AG04450 (cell line): ENCODE measurements around the gene THBS2. TPM values are rescaled to one million over a fixed set of nuclear protein-coding genes. Genes with fewer than 3 reads are reported as not detected.

Experiments
- CTCF ChIA-PET: fragments of 300-600, 350-600 bp; formaldehyde crosslinking; extraction: SDS; loops from one replicate; lab custom pipeline; 2022; ENCODE audit warnings: antibody characterized with exemption, inconsistent platforms; lab: Charles Lee
- POLR2A ChIA-PET: fragments of 350-600 bp; formaldehyde crosslinking; extraction: SDS; loops from one replicate; lab custom pipeline; 2021; ENCODE audit warnings: antibody characterized with exemption, inconsistent platforms; lab: Yijun Ruan, JAX
- DNase-seq: peaks from one replicate; pipeline ENCODE4 v3.0.0-alpha.2; 2011; ENCODE audit warnings: low read depth, low spot score
- H3K27ac ChIP-seq: one replicate; pipeline ENCODE4 v1.5.1; 2012; ENCODE audit warnings: low read depth, low read length, control low read depth
- H3K27me3 ChIP-seq: one replicate; pipeline ENCODE4 v1.6.0; 2012; ENCODE audit warnings: low read length; ENCODE audit not compliant: control insufficient read depth, insufficient read depth
- H3K4me3 ChIP-seq: 2 replicates; pipeline ENCODE4 v1.5.1; 2011; ENCODE audit warnings: mild to moderate bottlenecking, low read depth, low read length, control low read depth
- H3K9me3 ChIP-seq: 2 replicates; pipeline ENCODE4 v1.5.1; 2012; ENCODE audit warnings: low read length; ENCODE audit not compliant: control insufficient read depth, insufficient read depth
- polyA plus RNA-seq: library from polyadenylated mRNA; depleted of rRNA; stranded (reverse); fragments of >200 nt; gene quantifications from 2 replicates; pipeline ENCODE4 v1.2.3, GENCODE V29; 2011
- TF ChIP-seq, protein P1 (sequence below): IDR thresholded peaks from 2 replicates; pipeline ENCODE4 v1.5.1; 2011; ENCODE audit warnings: low read depth, low read length, control low read depth, inconsistent platforms

The THBS2 gene
- polyA plus RNA-seq, 1 experiment, result 95.8 TPM

DNA sequence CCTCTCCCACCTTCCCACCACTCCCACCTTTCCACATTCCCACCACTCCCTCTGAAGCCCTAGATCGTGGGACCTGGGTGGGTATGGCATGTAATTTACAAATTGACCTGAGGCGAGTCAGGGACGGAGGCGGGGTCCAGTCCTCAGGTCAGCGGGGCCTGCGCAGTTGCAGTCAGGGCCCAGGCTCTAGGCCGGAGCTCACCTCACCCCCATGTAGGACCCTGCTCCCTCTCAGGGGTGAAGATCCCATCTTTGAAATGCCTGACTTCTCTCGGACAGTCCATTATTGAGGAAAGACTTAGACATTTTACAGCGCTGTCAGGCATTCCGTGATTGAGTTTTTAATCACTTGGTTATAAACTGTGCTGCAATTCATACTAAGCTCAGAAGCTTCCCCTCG, 10.5 kb downstream of the THBS2 start:
- H3K27ac ChIP-seq, result no peak overlapping the region
- peaks cover under 1% of the 10 kb centered on the region; the same call in 1 of the 2 replicates for H3K9me3 ChIP-seq
- H3K4me3 ChIP-seq, result no peak overlapping the region
- no peaks in the 10 kb centered on the region for H3K27me3 ChIP-seq
- ChIA-PET POLR2A (no interaction called here), CTCF (no interaction called here)
- DNase-seq, result no peak
- TF ChIP-seq, protein P1, sequence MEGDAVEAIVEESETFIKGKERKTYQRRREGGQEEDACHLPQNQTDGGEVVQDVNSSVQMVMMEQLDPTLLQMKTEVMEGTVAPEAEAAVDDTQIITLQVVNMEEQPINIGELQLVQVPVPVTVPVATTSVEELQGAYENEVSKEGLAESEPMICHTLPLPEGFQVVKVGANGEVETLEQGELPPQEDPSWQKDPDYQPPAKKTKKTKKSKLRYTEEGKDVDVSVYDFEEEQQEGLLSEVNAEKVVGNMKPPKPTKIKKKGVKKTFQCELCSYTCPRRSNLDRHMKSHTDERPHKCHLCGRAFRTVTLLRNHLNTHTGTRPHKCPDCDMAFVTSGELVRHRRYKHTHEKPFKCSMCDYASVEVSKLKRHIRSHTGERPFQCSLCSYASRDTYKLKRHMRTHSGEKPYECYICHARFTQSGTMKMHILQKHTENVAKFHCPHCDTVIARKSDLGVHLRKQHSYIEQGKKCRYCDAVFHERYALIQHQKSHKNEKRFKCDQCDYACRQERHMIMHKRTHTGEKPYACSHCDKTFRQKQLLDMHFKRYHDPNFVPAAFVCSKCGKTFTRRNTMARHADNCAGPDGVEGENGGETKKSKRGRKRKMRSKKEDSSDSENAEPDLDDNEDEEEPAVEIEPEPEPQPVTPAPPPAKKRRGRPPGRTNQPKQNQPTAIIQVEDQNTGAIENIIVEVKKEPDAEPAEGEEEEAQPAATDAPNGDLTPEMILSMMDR, result no peak

DNA sequence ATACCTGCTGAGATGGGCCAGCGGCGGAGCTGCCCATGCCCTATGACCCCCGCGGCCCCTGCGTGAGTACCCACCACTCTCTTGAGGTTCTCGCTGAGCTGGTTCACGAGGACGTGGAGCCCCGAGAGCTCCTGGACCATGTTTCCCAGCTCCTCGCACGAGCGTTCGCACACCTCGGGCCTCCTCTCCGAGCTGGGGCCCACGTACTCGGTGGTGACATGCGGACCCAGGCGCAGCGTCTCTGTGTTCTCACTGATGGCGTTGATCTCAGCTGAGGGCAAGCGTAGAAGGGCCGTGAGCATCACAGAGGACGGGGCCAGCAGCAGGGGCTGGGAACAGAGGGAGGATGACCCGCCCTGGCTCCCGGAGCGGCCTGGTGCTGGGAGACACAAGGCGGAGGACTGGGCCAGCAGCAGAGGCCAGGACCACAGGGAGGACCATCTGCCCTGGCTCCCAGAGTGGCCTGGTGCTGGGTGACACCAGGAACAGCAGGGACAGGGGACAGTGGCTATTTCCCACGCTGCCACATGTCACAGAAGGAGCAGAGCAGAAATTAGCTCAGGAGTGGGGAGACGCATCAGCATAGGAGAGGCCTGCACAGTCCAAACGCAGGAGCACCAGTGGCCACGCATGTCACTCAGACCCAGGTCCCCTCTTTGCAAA, 11.8 kb downstream of the THBS2 start:
- TF ChIP-seq, protein P1, result no peak
- peaks cover 6% of the 10 kb centered on the region; the same call in 1 of the 2 replicates for H3K9me3 ChIP-seq
- no peak overlapping the region for H3K4me3 ChIP-seq
- CTCF ChIA-PET, result no interaction called here
- DNase-seq, result no peak
- no peak overlapping the region for H3K27ac ChIP-seq
- H3K27me3 ChIP-seq, result no peaks in the 10 kb centered on the region
- POLR2A ChIA-PET, result interaction anchor here (1.1 kb wide), 1 partner anchor 9 kb away, joined by 3 read pairs; no protein-coding TSS in a partner anchor

DNA sequence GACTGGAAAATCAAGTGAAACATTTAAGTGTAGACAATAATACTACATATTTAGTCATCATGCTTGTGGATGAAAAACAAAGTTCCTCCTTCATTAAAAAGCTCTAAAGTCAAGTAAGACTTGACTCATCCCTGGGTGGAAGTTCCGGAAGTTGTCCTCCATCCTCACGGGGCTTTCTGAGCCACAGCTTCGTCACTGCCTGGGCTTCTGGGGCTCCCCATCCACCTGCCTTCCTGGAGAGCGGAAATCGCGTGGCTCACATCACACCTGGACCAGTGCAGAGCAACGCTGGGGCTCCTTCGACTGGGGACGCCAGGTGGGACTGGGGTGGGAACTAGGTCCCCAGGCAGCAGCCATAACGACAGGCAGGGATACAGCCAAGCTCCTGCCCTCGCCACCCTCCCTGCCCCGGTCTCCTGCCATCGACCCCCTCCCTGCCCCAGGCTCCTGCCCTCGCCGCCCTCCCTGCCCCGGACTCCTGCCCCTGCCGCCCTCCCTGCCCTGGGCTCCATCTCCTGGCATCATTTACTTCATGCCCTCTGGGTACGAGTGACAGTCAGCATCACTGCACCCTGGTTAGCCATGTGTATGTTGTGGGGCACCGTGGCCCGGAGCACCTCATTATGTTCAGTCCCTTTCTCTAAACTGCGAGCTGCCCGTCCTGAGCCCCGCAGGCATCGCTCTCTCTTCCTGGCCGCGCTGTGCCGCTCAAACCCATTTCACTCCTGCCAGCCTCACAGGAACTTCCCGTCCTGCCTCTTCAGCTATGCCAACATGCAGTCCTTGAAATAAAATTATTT, 12.9 kb downstream of the THBS2 start:
- ChIA-PET CTCF (no interaction called here), POLR2A (interaction anchor here (0.5 kb wide), 1 partner anchor 28 kb away, joined by 4 read pairs; no protein-coding TSS in a partner anchor)
- TF ChIP-seq, protein P1, result no peak
- Histone ChIP-seq H3K4me3 (no peak overlapping the region), H3K27me3 (no peaks in the 10 kb centered on the region), H3K9me3 (peaks cover 8% of the 10 kb centered on the region; the same call in 1 of the 2 replicates), H3K27ac (no peak overlapping the region)
- DNase-seq, result no peak

DNA sequence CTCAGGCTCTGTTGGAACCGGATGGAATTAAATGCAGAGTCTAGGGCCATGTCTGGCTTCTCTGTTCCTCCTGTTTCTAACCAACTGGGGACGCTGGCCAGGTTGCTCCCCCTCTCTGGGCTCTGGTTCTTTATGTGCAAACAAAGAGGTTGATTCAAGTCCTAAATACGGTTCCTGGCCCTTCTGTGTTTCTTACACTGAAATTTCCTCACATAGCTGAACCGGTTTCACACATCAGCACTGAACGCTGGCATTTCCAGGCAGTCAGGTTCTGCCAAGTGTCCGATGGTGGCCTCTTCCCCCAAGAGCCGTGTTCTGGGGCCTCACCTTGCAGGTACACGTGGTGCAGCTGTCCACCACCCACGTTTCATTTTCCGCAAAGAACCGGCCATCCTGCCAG, 13.5 kb downstream of the THBS2 start:
- ChIA-PET CTCF (no interaction called here), POLR2A (interaction anchor here (0.5 kb wide), 1 partner anchor 27 kb away, joined by 4 read pairs; no protein-coding TSS in a partner anchor)
- Histone ChIP-seq H3K27me3 (no peaks in the 10 kb centered on the region), H3K9me3 (peaks cover 8% of the 10 kb centered on the region; the same call in 1 of the 2 replicates), H3K4me3 (no peak overlapping the region), H3K27ac (no peak overlapping the region)
- TF ChIP-seq, protein P1, result no peak
- DNase-seq, result no peak

DNA sequence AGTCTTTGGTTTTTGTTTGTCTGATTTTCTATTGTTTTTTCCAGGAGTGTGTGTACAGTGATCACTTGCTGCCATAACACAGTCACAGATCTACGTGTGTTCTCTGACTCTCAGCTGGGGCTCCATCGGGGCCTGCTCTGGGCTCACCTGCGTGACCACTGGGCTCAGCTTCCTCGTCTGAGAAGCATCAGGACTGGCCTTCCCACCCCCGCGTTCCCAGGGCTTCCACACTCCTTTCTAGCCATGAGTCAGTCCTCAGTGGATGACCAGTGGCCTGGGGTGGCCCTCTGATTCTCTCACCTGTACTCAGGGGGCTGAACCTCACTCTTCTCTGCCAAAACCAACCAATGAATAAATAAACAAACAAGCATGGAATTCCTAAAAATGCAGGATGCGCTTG, 14.5 kb downstream of the THBS2 start:
- DNase-seq, result no peak
- Histone ChIP-seq H3K4me3 (no peak overlapping the region), H3K27me3 (no peaks in the 10 kb centered on the region), H3K27ac (no peak overlapping the region), H3K9me3 (peaks cover 11% of the 10 kb centered on the region; the same call in 1 of the 2 replicates)
- POLR2A ChIA-PET, result no interaction called here
- TF ChIP-seq, protein P1, result no peak
- CTCF ChIA-PET, result no interaction called here
